ENCODE results near the gene BRSK2.
"Not testable (repeated sequence)": the region's sequence is repeated elsewhere in the genome, so short reads cannot be mapped to it uniquely, and the experiment has no call there.

BRSK2 gene

GRCh38 chr11:1354125-1354938 lies 35.4 kb upstream of the BRSK2 start:
- DNase-seq: no peak

- no peak for DNase-seq
Observed at GRCh38 chr11:1356007-1356435, 33.7 kb upstream of the BRSK2 start.

DNA sequence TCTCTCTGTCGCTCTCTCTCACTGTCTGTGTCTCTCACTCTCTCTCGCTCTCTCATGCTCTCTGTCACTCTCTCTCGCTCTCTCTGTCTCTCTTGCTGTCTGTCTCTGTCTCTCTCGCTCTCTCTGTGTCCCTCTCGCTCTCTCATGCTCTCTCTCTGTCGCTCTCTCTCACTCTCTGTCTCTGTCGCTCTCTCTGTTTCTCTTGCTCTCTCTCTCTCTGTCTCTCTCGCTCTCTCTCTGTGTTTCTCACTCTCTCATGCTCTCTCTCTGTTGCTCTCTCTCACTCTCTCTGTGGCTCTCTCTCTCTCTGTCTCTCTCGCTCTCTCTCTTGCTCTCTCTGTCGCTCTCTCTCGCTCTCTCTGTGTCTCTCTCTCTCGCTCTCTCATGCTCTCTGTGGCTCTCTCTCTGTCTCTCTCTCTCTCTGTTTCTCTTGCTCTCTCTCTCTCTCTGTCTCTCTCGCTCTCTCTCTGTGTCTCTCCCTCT lies 33.2 kb upstream of the BRSK2 start:
- no peak for DNase-seq

- DNase-seq: no peak
Observed at GRCh38 chr11:1358286-1358685, 31.4 kb upstream of the BRSK2 start.

- DNase-seq: not testable (repeated sequence)
Observed at GRCh38 chr11:1358931-1359330, 30.8 kb upstream of the BRSK2 start.

DNA sequence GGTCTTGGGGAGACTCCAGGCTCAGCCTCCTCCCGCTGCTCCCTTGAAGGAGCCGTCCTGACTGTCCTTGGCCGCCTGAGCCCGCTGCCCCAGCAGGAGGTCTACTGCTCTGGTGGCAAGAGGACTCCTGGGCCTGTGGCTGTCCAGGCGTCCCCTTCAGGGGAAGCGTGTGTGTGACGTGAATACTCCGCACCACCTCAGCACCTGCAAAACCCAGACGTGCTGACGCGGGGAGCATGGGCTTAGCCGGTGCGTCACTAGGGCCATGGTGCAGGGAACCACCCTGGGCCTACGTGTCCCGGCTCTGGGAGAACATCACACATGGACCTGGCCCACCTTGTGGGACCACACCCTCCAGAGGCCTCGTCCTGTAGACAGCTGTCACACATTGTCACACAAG lies 30.2 kb upstream of the BRSK2 start:
- no peak for DNase-seq

DNA sequence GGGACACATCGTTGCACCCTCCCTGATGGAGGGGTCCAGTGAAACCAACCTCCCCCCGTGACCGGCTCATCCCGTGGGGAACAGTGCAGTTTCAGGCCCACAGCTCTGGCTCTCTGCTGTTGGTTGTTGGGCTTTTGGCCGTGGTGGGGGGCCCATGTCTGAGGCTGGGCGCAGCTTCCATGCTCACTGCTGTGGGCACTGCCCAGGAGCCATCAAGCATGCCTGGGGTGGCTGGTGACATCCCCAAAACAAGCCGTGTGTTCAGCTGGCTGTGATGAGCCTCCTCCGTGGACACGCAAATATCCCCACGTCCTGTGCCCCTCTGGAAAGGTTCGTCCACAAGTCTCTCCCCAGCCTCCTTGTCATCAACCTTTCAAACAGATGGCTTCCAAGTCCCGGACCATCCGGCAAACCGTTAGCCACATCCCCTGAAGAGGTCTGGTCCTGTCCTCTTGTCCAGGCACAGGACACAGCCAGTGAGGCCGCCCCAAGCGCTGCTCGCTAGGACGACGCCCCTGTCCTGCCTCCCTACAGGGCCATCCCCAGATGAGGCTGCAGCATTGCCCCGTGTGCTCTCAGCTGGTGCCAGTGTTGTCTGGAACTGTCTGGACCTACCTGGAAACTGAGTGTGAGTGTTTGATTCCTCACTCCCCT lies 29.4 kb upstream of the BRSK2 start:
- DNase-seq: no peak

DNA sequence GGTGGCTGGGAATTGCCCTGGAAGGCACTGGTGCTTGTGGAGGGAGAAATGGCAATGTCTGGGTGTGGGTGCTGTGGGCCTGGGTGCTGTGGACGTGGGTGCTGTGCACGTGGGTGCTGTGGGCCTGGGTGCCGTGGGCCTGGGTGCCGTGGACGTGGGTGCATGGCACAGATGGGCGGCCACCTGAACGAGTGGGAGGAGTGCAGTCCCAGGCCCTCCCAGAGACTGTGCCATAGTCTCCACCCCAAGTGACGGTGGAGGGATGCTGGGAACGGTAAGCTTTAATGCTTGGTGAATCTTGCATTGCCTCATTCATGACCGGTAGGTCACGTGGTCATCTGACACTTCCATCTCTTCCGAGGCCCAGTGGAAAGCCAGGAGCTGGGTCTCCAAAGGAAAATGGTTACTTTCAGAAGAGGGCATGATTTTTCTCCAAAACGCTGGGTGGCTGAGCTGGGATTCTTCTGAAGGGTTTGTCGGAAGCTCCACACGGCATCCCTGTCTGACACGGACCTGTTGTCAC lies 28.8 kb upstream of the BRSK2 start:
- no peak for DNase-seq

DNA sequence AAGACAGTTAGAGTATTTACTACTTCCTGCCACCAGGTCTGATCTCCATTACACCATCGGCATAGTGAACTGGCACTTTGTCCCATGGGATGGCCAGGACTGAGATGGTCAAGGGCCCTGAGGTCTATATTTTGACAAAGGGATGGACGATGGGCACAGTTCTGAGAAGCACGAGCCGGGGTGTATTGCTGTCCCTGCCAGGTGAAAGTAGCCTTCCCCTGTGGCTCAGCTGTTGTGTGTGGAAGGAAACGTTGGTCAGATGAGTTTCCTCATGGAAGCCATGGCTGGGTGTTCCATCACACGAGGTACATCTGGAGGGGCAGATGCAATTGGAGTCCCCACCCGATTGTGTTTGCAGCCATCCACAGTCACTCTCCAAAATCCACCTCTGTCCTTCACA lies 27.9 kb upstream of the BRSK2 start:
- DNase-seq: no peak

GRCh38 chr11:1367721-1368120 lies 22.0 kb upstream of the BRSK2 start:
- no peak for DNase-seq

GRCh38 chr11:1368216-1368615 lies 21.5 kb upstream of the BRSK2 start:
- no peak for DNase-seq

DNA sequence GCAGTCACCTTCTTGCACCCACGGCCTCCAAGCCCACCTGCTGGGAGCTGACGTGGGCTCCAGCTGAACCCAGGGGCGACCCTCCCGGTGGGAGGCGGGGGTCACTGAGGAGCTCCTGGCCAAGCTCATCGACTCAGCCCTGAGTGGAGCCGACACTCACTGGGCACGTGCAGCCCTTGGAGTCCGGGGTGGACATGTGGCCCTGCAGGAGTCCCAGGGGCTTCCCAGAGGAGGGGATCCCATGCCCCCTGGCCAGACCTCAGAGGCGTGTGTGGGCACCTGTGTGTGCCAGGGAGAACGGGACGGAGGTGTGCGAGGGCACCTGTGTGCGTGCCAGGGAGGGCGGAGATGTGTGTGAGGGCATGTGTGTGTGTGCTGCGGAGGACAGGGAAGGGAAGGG lies 20.8 kb upstream of the BRSK2 start:
- no peak for DNase-seq

DNA sequence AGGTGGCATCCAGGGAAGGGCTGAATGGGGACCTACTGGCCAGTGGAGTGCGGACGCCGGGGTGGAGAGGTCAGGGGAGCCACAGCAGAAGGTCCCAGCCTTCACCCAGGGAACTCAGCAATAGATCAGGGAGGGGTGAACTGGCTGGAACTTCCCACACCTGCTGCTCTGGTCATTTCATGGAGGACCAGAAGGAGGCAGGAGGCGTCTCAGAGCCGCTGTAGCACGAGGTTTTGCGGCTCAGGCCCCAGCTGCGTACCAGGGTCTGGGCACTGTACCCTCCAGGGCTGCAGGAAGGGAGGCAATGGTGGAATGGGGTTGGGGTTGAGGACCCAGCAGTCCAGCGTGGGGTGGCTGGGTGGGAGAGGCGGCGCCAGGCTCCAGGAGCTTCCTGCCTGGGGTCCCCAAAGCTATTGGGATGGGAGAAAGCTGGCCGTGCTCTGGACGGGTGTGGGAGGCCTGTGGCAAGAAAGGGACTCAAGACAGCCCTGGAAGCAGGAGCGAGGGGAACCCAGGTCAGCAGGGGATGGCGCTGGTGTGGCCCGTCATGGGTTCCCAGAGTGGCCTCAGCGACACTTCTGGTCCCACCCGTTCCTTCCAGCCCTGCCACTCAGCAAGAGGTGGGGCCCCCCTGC lies 20.2 kb upstream of the BRSK2 start:
- DNase-seq: no peak

DNA sequence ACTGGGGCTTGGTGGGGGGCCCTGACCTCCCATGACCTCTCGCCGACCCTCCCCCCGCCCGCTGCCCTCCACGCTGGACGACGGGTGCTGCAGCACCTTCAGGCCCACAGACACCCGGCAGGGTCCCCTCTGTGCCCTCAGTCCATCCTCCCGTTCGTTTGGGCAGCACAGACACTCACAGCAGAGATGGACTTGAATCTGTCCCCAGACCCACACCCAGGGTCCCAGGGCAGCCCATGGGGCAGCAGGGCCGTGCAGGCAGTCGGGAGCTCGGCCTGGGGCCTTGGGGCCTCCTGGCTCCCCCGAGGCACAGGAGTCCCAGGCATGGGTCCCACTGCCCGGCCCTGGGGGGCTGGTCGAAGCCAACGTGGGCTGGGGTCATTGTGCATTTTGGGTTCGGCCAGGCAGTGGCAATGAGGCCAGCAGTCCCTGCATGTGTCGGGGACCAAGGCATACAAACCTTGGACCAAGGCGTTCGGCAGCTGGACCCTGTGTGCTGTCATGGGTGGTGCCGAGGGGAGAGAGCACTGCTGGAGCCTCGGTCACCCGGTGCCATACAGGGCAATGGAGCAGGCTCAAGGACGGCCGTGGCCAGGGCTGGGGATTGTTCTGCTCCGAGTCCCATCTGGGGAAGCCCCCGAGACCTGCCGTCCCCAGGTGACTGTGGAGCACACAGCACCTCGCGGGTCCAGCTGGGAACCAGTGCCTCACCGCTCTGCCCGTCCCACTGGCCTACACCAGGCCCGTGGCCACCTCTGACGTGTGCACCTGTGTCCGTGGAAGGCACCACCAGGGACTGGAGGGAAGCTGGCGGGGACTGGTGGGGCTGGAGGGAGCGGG lies 19.3 kb upstream of the BRSK2 start:
- no peak for DNase-seq

GRCh38 chr11:1371026-1371325 lies 18.8 kb upstream of the BRSK2 start:
- DNase-seq: no peak

GRCh38 chr11:1371377-1371776 lies 18.4 kb upstream of the BRSK2 start:
- DNase-seq: no peak

- no peak for DNase-seq
Observed at GRCh38 chr11:1371836-1372465, 17.8 kb upstream of the BRSK2 start.

- DNase-seq: no peak
Observed at GRCh38 chr11:1372660-1373059, 17.1 kb upstream of the BRSK2 start.

DNA sequence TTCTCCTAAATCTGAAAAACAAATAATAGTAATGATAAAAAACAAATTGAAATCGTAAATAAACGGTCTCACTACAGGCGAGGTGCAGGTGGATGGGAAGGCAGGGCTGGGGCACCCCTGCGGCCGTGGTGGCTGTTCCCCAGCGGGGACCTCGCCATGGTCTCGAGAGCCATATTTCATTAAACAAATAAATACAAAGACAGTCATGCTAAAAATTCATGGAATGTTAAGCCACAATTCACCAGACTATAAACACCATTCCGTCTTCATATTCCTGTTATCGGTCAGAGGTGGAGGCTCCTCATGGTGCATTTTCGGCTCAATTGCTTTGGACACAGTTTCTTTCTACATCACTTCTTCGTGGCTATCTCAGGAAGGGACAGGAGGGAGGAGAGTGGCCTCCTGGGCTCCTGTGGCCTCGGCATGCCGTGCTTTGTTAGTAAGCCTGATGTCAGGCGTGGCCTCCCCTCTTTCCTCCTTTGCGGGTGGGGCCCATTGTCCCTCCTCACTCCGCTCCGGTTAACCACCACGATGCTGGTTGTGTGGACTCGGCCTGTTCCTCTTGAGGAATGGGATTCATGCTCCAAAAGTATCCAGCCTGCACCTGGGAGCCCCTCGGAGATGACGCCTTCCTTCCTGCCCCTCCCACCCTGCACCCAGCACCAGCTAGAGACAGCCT lies 16.1 kb upstream of the BRSK2 start:
- no peak for DNase-seq

- no peak for DNase-seq
Observed at GRCh38 chr11:1375161-1375954, 14.4 kb upstream of the BRSK2 start.

DNA sequence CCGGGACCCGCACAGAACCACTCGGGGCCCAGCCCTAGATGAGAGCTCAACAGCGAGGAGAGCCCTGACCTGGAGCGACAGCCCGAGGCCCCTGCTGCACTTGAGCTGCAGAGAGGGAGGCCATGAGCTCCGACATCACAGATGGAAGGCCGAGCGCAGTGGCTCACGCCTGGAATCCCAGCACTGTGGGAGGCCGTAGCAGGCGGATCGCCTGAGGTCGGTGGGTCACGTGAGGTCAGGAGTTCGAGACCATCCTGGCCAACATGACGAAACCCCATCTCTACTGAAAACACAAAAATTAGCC lies 13.8 kb upstream of the BRSK2 start:
- no peak for DNase-seq

All from CD4-positive, alpha-beta T cell treated with Interferon gamma for 1 hour (primary cell).